HG03095 (cell line): ENCODE data around the gene SNU13.
"Not testable (repeated sequence)": the region's sequence is repeated elsewhere in the genome, so short reads cannot be mapped to it uniquely, and the experiment has no call there.

Experiments
- ATAC-seq: cut with Tn5 transposase; IDR thresholded peaks from one replicate; pipeline ENCODE4 v1.9.1; 2021; ENCODE audit warnings: moderate library complexity; ENCODE audit not compliant: unreplicated experiment

SNU13 gene

DNA sequence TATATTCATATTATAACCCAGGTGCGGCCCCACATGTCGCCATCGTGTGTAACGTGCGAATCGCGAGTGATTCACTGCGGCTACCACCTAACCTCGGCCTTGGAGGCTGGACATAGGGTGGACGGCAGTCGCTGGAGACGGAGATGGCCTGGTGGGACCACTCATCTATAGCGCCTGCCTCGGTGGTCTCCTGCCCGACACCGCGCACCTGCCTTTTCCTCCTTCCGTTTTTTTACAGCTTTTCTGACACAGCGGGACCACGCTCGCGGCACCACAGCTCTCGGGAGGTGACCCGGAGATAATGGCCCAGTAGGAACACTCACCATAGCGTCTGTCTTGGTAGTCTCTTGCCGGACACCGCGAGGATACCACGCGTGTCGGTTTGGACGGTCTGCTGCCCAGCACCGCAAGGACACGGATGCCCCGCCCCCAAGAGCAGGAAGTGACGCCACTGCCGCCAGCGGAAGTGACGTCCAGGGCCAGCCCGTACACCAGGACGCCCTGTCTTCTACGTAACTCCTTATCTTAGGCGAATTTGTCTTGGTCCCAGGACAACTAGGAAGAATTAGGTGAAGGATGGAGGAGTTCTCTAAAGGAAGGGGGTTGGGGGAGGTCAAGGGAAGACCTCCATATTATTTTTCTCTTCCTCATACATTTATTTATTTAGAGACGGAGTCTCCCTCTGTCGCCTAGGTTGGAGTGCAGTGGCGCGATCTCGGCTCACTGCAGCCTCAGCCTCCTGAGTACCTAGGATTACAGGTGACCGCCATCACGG, 6.4 kb downstream of the SNU13 start:
- no peak for ATAC-seq

DNA sequence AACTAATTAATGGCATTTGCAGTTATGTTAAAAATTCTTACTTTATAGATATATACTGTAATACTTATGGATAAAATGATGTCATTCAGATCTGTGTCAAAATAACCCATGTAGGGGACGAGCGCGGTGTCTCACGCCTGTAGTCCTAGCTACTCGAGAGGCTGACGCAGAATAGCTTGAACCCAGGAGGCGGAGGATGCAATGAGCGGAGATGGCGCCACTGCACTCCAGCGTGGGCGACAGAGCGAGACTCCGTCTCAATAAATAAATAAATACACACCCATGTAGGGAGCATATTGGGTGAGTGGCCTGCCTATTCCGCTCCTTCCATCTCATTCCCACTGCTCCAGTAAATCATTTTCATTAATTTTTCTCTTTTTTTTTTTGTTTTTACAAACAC, 7.1 kb downstream of the SNU13 start:
- no peak for ATAC-seq

DNA sequence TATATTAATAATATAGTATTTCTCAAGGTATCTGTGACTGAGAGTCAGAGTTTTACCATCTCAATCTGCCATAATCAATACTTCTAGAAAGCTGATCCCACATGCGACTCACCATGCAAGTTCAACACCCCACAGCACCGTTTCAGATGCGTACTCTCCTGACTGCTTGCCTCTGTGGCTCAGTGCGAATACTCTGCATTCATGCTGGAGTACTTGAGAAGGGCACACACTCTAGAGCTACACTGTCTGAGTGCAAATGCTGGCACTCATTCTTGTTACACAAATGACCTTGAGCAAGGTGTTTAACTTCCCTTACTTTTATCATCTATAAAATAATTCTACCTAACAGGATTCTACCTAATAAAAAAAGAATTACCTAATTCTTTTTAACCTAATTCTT, 12.5 kb downstream of the SNU13 start:
- no peak for ATAC-seq

DNA sequence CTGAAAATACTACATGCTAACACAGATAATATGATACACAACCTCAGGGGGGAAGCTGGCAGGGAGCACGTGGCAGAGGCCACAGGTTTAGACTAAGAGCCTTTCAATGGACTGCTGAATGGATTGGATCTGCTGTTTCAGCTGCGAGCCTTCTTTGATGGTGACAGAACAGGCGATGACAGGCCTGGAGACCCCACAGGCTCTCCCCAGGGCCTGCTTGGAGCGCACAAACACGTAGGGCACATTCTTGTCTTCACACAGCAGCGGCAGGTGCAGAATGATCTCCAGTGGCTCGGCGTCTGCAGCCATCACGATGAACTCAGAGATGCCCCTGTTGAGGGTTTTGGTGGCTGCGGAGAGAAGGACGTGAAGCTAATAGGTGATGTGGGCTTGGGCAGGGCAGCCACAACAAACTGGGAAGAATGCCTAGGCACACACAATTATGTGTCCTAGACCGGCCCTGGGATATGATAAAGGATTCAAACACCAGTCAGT, 13.8 kb downstream of the SNU13 start:
- ATAC-seq, result no peak

DNA sequence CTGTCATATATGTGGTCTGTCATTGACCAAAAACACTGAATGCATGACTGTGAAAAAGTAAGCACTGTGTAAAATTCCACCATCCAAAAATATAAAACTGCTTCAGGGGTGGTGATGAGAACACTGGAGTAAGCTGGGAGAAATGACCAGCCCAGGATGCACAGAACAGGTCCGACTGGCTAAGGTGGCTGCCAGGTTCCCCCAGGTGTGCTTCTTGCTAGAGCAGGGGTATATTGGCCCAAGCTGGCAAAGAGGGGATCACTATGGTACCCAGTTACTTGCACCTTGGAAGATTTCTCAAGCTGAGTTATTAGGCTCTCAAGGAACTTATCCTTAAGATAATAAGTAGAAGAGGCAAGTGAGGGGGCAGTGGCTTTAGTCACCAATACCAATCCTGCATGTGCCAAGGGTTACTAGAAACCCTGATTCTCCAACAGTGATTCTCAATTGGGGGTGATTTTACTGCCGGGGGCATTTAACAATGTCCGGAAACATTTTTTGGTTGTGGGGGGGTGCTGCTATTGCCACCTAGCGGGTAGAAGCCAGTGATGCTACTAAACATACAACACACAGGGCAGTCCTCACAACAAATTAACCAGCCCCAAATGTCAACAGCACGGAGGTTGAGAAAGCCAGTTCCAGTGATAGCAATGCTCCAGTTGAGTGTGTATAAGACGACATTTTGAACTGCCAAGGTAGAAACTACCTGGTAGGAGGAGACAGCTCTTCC, 15.7 kb downstream of the SNU13 start:
- no peak for ATAC-seq

DNA sequence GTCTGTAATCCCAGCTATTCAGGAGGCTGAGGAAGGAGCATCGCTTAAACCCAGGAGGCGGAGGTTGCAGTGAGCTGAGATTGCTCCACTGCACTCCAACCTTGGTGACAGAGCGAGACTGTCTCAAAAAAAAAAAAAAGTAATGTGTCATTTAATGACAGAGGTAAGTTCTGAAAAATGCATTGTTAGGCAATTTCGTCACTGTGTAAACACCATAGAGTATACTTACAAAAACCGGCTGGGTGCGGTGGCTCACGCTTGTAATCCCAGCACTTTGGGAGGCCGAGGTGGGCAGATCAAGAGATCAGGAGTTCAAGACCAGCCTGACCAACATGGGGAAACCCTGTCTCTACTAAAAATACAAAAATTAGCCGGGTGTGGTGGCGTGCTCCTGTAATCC, 16.6 kb downstream of the SNU13 start:
- ATAC-seq, result not testable (repeated sequence)

DNA sequence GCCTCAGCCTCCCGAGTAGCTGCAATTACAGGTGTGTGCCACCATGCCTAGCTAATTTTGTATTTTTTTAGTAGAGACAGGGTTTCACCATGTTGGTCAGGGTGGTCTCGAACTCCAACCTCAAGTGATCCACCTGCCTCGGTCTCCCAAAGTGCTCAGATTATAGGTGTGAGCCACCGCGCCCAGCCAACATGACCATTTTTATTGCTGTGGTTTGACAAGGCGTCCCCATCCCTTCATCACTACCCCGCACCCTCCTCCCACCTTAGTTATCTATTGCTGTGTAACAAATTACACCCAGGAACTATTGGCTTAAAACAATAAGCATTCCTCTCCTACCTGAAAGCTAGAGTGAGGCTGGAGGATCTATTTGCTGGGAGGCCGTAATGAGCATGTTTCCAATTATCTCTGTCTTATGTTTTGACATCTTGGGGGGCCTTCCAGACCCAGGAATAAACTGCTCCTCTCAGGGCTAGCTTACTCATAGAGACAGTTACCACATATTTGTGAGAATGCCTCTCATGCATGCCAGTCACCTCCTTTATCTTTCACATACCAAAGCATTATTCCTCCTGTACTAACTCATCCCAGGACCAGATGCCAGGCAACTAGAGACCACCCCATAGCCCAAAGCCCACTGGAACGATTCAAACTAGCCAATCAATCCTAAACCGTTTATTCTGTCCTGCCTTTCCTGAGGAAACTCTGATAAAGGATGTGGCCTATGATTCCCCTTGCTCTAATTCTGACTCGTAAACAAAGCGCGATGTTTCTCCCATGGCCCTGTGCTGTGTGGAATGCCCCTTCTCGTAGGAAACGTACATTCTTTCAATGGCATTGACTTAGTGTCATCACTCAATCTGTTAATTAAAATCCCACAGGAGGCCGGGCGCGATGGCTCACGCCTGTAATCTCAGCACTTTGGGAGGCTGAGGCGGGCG, 19.4 kb downstream of the SNU13 start:
- no peak for ATAC-seq

DNA sequence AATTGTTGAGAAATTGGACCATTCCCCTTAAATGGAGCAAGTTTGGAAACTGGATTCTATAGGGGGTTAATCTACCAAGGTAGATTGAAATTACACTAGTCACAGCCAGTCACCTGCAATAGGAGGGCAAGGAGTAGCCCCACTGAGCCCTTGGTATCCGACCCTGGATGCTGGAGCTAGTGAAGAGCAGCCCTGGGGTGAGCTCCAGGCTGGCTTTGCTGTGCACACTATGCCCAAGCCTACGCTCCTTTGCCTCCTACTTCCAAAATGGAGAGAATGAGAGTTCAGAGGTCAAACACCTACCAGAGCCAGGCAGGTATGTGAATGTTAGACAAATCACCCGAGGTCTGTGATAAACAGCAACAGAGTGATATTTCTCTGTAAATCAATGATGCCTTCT, 23.7 kb downstream of the SNU13 start:
- ATAC-seq, result no peak

DNA sequence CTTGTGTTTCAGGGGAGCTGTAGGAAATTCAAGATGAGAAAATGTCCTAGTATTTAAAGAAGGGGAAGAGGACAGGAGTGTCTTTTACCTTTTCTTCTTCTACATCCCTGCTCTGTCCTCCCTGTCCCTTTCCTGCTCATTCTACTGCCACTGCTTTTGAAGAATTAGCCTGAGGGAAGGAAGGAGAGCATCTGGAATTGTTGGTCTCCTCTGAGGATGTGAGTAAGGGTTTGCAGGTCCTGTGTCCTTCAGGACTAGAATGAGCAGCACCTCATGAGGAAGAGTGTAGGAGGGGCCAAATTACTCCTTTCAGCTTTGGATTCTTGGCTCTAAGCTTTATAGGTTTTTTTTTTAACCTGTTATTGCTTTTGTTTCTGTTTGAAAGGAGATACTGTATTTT, 24.2 kb downstream of the SNU13 start:
- ATAC-seq, result no peak

DNA sequence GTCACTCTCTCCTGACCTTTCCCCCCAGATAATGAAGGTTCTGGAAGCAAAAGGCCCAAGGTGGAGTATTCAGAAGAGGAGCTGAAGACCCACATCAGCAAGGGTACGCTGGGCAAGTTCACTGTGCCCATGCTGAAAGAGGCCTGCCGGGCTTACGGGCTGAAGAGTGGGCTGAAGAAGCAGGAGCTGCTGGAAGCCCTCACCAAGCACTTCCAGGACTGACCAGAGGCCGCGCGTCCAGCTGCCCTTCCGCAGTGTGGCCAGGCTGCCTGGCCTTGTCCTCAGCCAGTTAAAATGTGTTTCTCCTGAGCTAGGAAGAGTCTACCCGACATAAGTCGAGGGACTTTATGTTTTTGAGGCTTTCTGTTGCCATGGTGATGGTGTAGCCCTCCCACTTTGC, 25.1 kb downstream of the SNU13 start:
- not testable (repeated sequence) for ATAC-seq

DNA sequence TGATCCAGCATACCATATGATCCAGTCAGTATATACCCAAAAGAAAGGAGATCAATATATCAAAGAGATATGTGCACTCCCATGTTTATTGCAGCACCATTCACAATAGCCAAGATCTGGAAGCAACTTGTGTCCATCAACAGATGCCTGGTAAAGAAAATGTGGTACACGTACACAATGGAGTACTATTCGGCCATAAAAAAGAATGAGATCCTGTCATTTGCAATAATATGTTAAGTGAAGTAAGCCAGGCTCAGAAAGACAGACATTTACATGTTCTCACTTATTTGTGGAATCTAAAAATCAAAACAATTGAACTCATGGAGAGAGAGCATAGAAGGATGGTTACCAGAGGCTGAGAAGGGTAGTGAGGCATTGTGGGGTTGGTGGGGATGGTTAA, 27.0 kb downstream of the SNU13 start:
- ATAC-seq, result no peak

DNA sequence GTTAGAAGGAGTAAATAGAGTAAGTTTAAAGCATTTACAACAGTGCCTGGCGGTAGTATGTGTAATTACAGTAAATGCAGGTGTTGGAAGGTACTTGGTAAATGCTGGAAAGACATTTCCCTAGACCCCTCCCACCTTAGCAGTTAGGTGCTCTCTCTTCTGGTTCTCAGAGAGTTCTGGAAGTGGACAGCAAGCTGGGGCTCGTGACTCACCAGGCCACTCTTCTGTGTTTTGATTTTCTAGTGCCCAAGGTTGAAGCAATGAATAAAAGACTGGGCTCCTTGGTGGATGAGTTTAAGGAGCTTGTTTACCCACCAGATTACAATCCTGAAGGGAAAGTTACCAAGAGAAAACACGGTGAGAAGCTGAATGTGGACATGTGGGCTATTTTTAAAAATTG, 27.6 kb downstream of the SNU13 start:
- ATAC-seq, result no peak

DNA sequence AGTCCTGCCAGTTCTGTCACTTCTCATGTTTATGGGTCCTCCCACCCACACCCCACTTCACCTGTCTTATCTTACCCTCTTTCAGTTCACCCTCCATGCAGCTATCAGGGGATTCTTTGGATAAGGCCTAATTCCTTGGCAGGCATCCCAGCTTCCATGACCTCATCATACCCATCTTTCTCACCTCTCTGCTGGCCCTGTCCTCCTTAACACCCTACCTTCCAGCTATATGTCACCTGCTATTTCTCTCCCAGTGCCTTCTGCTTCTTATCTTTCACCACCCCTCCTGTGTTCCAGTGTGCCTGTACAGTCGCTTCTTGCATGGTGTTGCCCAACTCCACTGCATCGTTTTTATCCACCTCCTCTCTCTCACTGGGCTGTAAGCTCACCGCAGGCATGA, 28.3 kb downstream of the SNU13 start:
- no peak for ATAC-seq

DNA sequence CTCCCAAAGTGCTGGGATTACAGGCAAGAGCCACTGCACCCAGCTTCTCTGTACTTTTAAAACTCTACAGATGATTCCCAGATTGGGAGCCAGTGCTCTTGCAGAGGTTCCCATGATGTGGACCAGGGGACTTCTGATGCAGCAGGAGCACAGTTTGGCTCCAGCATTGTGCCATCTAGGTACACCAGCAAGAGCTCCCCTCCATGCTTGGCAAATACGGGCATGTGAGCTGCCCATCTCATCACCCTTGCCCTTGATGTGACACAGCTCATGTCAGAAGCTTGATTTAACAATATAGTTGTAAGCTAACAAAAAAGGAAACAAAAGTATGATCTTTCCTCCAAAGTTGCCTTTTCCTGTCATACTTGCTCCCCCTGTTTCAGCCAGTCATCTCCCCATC, 28.7 kb downstream of the SNU13 start:
- ATAC-seq, result no peak

DNA sequence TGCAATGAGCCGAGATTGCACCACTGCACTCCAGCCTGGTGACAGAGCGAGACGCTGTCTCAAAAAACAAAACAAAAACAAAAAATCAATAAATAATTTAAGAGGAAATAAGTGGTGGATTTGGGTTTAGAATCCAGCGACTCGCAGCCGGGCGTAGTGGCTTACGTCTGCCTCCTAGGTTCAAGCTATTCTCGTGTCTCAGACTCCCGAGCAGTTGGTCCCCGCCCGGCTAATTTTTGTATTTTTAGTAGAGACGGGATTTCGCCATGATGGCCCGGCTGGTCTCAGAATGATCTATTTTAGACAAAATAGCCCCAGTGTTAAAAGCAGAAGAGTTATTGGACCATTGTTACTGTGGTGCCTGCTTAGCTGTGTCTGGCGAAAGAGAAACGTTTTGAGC, 29.8 kb downstream of the SNU13 start:
- ATAC-seq, result no peak

DNA sequence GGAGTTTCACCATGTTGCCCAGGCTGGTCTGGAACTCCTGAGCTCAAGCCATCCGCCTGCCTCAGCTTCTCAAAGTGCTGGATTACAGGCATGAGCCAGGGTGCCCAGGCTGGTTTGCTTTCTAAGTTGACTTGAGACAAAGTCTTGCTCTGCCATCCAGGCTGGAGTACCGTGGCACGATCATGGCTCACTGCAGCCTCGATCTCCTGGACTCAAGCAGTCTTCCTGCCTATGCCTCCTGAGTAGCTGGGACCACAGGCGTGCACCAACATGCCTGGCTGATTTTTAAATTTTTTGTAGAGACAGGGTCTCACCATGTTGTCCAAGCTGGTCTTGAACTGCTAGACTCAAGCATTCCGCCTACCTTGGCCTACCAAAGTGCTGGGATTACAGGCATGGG, 31.0 kb downstream of the SNU13 start:
- no peak for ATAC-seq

DNA sequence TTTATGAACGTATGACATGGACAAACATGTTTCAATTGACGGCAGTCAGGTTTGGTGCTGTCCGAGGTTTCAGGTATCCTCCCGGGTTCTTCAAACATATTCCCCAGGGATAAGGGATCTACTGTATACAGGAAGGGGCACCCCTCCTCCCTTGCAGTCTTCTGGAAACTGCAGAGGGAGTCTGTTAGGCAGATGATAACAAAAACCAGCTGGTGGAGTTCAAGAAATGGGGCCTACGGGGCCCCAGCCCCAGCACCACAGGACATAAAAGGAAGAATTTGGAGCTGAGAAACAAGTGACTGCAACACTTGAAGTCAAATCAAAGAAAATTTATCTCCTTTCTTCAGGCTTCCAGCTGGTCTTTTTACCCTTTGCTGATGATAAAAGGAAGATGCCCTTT, 32.1 kb downstream of the SNU13 start:
- ATAC-seq, result no peak

DNA sequence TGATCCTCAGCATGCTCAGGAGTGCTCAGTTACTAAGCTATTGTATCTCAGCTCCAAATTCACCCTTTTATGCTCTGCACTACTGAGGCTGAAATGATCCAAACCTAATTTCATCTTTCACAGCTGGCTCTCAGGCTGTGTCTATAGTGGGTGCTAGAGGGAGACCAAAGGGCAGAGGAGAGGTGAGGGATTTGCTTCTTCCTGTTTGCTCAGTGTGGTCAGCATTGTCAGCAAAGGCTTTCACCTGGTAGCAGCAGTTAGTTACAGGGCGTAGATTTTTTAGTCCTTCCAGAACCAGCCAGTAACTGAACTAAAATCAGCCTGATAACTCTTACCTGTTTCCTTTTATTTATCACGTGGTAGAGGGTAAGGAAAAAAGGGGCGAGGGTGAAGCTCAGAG, 34.3 kb downstream of the SNU13 start:
- no peak for ATAC-seq

DNA sequence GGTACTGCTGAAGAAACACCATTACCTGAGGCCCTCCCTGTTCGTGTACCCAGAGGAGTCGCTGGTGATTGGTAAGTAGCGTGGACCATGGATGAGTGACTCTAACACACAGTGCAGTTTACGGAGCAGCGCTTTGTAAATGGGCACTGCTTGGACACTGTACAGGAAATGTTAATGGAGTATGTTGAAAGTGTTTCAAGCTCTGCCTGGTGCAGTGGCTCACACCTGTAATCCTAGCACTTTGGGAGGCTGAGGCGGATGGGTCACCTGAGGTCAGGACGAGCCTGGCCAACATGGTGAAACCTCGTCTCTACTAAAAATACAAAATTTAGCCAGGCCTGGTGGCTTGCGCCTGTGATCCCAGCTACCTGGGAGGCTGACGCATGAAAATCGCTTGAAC, 37.8 kb downstream of the SNU13 start:
- no peak for ATAC-seq

DNA sequence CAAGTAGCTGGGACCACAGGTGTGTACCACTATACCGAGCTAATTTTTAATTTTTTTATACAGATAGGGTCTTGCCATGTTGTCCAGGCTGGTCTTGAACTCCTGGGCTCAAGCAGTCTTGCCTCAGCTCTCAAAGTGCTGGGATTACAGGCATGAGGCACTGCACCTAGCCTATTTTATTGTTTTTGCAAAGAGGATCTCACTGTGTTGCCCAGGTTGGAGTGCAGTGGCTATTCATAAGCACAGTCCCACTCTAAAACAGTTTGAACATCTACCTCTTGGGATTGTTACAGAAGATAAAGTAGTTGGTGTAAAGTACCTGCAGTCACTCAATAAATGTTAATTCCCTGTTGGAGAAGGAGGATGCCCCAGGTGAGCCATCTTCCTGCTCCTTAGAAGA, 38.4 kb downstream of the SNU13 start:
- no peak for ATAC-seq

DNA sequence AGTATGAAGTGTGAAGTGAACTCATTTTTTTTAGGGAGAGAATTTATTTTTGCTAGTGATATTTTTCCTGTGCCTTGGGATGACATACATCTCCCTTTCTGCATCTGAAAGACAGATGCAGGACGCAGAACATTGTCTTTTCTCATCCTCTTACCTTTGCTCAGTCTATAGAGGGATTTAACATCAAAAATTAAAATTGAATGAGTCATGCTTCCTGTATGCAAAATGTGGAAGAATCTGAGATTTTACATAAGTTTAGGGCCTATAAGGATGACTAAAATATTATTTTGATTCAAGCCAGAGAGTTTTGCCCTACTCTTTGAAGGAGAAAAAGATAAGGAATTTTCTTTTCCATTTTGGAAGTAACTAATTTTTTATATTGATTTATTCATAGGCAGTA, 40.2 kb downstream of the SNU13 start:
- ATAC-seq, result no peak
